Chondrocyte (in vitro differentiated cells): ENCODE measurements around the gene KCNAB1. TPM values are rescaled to one million over a fixed set of nuclear protein-coding genes. Genes with fewer than 3 reads are reported as not detected.

Experiments used
- DNase-seq: peaks from one replicate; pipeline ENCODE4 v3.0.0; 2021; ENCODE audit warnings: mixed read lengths, low spot score
- H3K27ac Mint-ChIP-seq: one replicate; pipeline ENCODE4 v1.8.0; 2021; ENCODE audit warnings: mild to moderate bottlenecking, moderate library complexity, mixed read lengths; ENCODE audit not compliant: unreplicated experiment
- H3K27me3 Mint-ChIP-seq: 2 replicates; pipeline ENCODE4 v1.8.0; 2021; ENCODE audit warnings: low read depth, mixed read lengths
- H3K36me3 Mint-ChIP-seq: 2 replicates; pipeline ENCODE4 v1.8.0; 2021; ENCODE audit warnings: low read depth, mixed read lengths
- H3K4me1 Mint-ChIP-seq: 2 replicates; pipeline ENCODE4 v1.8.0; 2021; ENCODE audit warnings: low read depth, mild to moderate bottlenecking, mixed read lengths
- H3K4me3 Mint-ChIP-seq: one replicate; pipeline ENCODE4 v1.8.0; 2021; ENCODE audit warnings: mild to moderate bottlenecking, moderate library complexity, mixed read lengths; ENCODE audit not compliant: unreplicated experiment
- H3K9me3 Mint-ChIP-seq: 2 replicates; pipeline ENCODE4 v1.8.0; 2021; ENCODE audit warnings: low read depth, mixed read lengths
- CTCF ChIP-seq: fragments of 200-600 bp; sonication (generic); IDR thresholded peaks from 2 replicates; pipeline ENCODE4 v1.5.0; 2021; ENCODE audit warnings: antibody characterized with exemption, mild to moderate bottlenecking, moderate library complexity
- total RNA-seq: library from RNA; stranded (reverse); gene quantifications from 3 replicates; pipeline ENCODE4 v1.2.1, GENCODE V29; 2021

The KCNAB1 gene
- total RNA-seq, 1 donor from 2014 or later = 3.4 TPM

DNA sequence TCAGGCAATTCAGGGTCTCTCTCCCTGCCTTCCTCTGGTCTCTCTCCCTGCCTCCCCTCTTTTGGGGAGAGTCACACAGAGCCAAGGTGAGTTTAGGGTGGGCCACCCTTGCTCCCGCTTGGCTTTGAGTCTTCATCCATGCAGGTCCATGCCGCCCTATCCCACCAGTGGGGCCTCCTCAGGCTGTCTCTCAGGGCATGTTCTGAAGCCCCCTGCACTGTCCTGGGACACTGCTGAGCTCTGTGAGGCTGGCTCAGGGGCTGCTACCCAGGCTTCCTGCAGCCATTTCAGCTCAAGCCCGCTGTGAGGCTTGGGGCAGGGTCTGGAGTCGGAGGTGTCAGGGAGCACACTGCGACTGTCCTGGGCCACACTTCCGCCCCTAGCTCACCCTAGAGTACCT, 231.4 kb downstream of the KCNAB1 start:
- Mint-ChIP-seq H3K9me3 (no peaks in the 10 kb centered on the region), H3K27ac (no peak overlapping the region), H3K4me1 (peaks cover 10% of the 10 kb centered on the region), H3K36me3 (peaks cover 2% of the 10 kb centered on the region), H3K4me3 (no peak overlapping the region), H3K27me3 (no peaks in the 10 kb centered on the region)
- no peak for DNase-seq
- TF ChIP-seq CTCF = no peak

- H3K4me1 Mint-ChIP-seq = peaks cover 13% of the 10 kb centered on the region
- no peak for TF ChIP-seq CTCF
- no peaks in the 10 kb centered on the region for H3K9me3 Mint-ChIP-seq
- no peak overlapping the region for H3K27ac Mint-ChIP-seq
- DNase-seq = no peak
- peaks cover 2% of the 10 kb centered on the region for H3K36me3 Mint-ChIP-seq
- H3K27me3 Mint-ChIP-seq = no peaks in the 10 kb centered on the region
- no peak overlapping the region for H3K4me3 Mint-ChIP-seq
These were observed 232.3 kb downstream of the KCNAB1 start for GRCh38 chr3:156352728-156353127.

- peaks cover 2% of the 10 kb centered on the region for H3K36me3 Mint-ChIP-seq
- H3K4me3 Mint-ChIP-seq = no peak overlapping the region
- no peaks in the 10 kb centered on the region for H3K27me3 Mint-ChIP-seq
- TF ChIP-seq CTCF = no peak
- H3K27ac Mint-ChIP-seq = no peak overlapping the region
- DNase-seq = no peak
- H3K4me1 Mint-ChIP-seq = peaks cover 13% of the 10 kb centered on the region
- no peaks in the 10 kb centered on the region for H3K9me3 Mint-ChIP-seq
These were observed 233.2 kb downstream of the KCNAB1 start for GRCh38 chr3:156353563-156353962.

DNA sequence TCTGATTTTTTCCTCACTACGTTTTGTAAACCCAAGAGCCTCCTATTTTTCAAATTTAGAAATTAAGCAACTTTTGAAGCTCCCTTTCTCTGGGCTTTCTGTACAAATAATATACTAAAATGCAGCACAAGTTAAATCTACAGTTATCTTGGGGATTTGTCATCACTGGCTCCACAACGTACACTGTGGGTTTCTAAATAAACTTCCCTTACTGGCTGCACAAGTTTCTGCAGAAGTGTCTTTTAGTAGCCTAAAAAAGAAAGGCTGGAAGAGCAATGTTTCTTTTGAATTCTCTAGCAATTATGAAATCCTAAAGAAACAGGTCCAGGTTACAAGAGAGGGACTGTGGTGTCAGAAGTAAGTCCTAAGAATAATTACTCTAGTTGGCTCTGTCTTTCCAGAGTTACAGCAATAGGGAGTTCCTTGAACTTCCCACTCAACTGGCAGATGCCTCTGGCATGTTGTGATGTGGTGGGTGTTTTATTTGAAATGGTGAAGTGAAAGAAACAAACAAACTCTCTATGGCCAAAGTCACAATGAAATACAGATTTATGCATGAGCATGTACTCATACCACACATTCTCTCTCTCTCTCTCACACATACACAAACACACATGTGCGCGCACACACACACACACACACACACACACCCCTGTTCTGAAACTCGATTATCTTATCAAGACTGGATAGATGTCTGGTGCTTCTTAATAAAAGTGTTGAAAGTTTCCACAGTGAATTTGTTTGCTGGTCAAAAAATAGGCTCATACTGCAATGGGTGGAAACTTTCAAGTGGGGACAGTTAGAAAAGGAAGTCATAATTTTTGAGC, 236.4 kb downstream of the KCNAB1 start:
- no peaks in the 10 kb centered on the region for H3K9me3 Mint-ChIP-seq
- no peak for TF ChIP-seq CTCF
- no peak overlapping the region for H3K27ac Mint-ChIP-seq
- H3K4me1 Mint-ChIP-seq = peaks cover 13% of the 10 kb centered on the region
- no peak for DNase-seq
- peaks cover 2% of the 10 kb centered on the region for H3K27me3 Mint-ChIP-seq
- no peak overlapping the region for H3K4me3 Mint-ChIP-seq
- H3K36me3 Mint-ChIP-seq = peaks cover 2% of the 10 kb centered on the region

DNA sequence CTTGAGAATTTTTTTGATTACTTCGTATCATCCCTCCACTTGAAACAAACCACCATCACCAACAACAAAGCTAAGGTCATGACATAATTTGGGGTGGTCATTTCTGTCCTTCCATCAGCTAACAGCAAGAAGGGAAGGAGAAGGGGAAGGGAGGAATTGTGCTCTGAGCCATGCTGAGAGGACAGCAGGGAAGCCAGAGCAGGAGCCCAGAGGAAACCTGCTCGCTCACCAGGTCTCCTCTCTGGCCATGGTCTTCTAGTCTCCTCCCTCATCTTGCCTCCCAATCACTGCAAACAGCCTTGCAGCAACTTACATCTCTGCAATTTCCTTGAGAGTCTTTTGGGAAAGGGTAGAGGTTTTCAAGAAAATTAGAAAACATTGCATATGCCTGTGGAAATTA, 237.9 kb downstream of the KCNAB1 start:
- peaks cover under 1% of the 10 kb centered on the region for H3K36me3 Mint-ChIP-seq
- no peak overlapping the region for H3K27ac Mint-ChIP-seq
- peaks cover 13% of the 10 kb centered on the region for H3K4me1 Mint-ChIP-seq
- no peak for TF ChIP-seq CTCF
- no peaks in the 10 kb centered on the region for H3K9me3 Mint-ChIP-seq
- DNase-seq = no peak
- peaks cover 2% of the 10 kb centered on the region for H3K27me3 Mint-ChIP-seq
- H3K4me3 Mint-ChIP-seq = no peak overlapping the region
